Kidney epithelial cell (primary cell): ENCODE data around the gene ARHGEF18. TPM values are rescaled to one million over a fixed set of nuclear protein-coding genes. Genes with fewer than 3 reads are reported as not detected.

Experiments
- DNase-seq: peaks from one replicate; pipeline ENCODE4 v3.0.0-alpha.2; 2010; ENCODE audit warnings: low read depth
- H3K27me3 ChIP-seq: 2 replicates; pipeline ENCODE4 v1.6.0; 2011; ENCODE audit warnings: low read length; ENCODE audit not compliant: control insufficient read depth, insufficient read depth
- H3K36me3 ChIP-seq: 2 replicates; pipeline ENCODE4 v1.5.1; 2011; ENCODE audit warnings: low read length; ENCODE audit not compliant: control insufficient read depth, insufficient read depth
- H3K4me3 ChIP-seq: 2 replicates; pipeline ENCODE4 v1.5.1; 2011; ENCODE audit warnings: low read depth, mild to moderate bottlenecking, control low read depth, low read length
- CTCF ChIP-seq: IDR thresholded peaks from 2 replicates; pipeline ENCODE4 v1.5.1; 2011; ENCODE audit warnings: mild to moderate bottlenecking, moderate library complexity, low read length, control low read depth, inconsistent platforms; ENCODE audit not compliant: insufficient read depth, poor library complexity, severe bottlenecking
- total RNA-seq: library from RNA; depleted of rRNA; stranded (reverse); fragments of >200 nt; gene quantifications from 2 replicates; pipeline ENCODE4 v1.2.3, GENCODE V29; 2015

ARHGEF18 gene
- total RNA-seq, 1 donor from 2014 or later, result 123 TPM

DNA sequence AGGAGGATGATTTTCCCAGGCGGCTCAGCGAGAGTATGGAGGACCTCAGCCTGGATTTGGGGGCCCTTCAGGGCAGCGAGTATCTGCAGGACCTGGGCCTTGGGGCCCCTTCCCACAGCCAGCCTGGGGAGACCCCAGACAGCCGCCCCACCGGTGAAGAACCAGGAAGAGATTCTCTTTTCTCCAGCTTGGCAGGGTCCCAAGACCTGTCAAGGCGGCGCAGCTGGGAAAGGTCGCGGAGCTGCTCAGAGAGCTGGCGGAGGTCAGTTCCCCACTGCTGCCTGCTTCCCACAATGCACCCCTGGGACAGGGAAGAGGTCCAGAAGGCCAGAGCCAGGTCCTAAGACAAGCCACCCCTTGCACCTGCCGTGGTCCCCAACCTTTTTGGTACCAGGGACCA, 24.1 kb downstream of the ARHGEF18 start:
- no peak for DNase-seq
- Histone ChIP-seq H3K4me3 (no peak overlapping the region), H3K27me3 (no peaks in the 10 kb centered on the region), H3K36me3 (no peaks in the 10 kb centered on the region)
- no peak for TF ChIP-seq CTCF

- H3K4me3 ChIP-seq, result no peak overlapping the region
- no peak for DNase-seq
- no peaks in the 10 kb centered on the region for H3K36me3 ChIP-seq
- H3K27me3 ChIP-seq, result no peaks in the 10 kb centered on the region
- no peak for TF ChIP-seq CTCF
Measured at GRCh38 chr19:7373862-7374261, 25.1 kb downstream of the ARHGEF18 start.

- TF ChIP-seq CTCF, result no peak
- no peak for DNase-seq
- Histone ChIP-seq H3K27me3 (no peaks in the 10 kb centered on the region), H3K36me3 (no peaks in the 10 kb centered on the region), H3K4me3 (no peak overlapping the region)
Measured at GRCh38 chr19:7376151-7376852, 27.6 kb downstream of the ARHGEF18 start.

GRCh38 chr19:7377196-7377595, 28.5 kb downstream of the ARHGEF18 start:
- no peak for DNase-seq
- no peak for TF ChIP-seq CTCF
- H3K27me3 ChIP-seq, result no peaks in the 10 kb centered on the region
- H3K4me3 ChIP-seq, result no peak overlapping the region
- no peaks in the 10 kb centered on the region for H3K36me3 ChIP-seq

DNA sequence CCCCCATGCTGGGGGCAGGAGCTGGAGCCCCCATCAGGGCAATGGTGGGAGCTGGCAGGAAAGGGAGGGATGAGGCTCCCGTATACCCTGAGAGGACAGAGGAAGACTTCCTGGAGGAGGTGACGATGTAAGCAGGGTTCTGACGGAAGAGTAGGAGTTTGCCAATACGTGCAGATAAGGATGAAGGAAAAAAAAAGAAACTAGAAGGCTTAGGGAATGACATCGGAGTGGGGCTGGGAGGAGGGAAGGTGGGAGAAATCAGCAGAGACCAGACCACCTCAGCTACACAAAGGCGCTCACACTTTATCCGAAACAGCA, 32.3 kb downstream of the ARHGEF18 start:
- TF ChIP-seq CTCF, result no peak
- no peak for DNase-seq
- Histone ChIP-seq H3K27me3 (no peaks in the 10 kb centered on the region), H3K4me3 (no peak overlapping the region), H3K36me3 (no peaks in the 10 kb centered on the region)

DNA sequence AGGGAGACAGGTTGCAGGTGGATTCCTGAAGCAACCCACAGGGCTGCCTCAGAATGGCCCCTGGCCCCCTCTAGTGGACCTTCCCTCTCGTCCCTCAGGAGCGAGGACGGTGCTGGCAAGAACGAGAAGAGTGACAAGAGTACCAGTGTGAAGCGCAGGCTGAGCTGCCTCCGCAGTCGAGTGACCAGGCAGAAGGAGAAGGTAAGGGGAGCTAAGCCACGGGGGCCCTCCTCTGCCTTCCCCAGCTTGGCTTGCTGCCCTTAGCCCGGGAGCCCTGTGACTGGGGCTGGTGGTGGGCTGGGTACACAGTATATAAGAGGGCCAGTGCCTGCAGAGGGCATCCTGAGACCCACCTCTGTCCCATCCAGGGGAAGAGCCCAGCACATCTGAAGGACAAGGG, 34.0 kb downstream of the ARHGEF18 start:
- TF ChIP-seq CTCF, result no peak
- no peak for DNase-seq
- no peaks in the 10 kb centered on the region for H3K36me3 ChIP-seq
- no peaks in the 10 kb centered on the region for H3K27me3 ChIP-seq
- H3K4me3 ChIP-seq, result no peak overlapping the region
